Activated CD8-positive, alpha-beta T cell treated with anti-CD3 and anti-CD28 coated beads, Interleukin-2, amount 10 ng/mL, durations not matched to agents 7 days and 5 days (primary cell): ENCODE data around the gene TRPV4. TPM values are rescaled to one million over a fixed set of nuclear protein-coding genes. Genes with fewer than 3 reads are reported as not detected.

Experiments
- ATAC-seq: fragments of 150-1000 bp; cut with Tn5 transposase; one replicate; pipeline ENCODE4 v1.10.0; 2021; ENCODE audit warnings: moderate library complexity
- CTCF ChIA-PET: fragments of 350-600 bp; sonication (Branson Sonifier 250); formaldehyde crosslinking; loops from one replicate; lab custom pipeline; 2021; ENCODE audit warnings: antibody characterized with exemption; lab: Charles Lee
- POLR2A ChIA-PET: fragments of 350-600 bp; sonication (Branson Sonifier 250); formaldehyde crosslinking; loops from one replicate; lab custom pipeline; 2021; ENCODE audit warnings: antibody characterized with exemption; lab: Charles Lee
- DNase-seq: peaks from one replicate; pipeline ENCODE4 v3.0.0-alpha.2; 2020
- H3K27ac Mint-ChIP-seq: one replicate; pipeline ENCODE4 v1.8.0; 2021; ENCODE audit warnings: mild to moderate bottlenecking, mixed read lengths
- H3K27me3 Mint-ChIP-seq: one replicate; pipeline ENCODE4 v1.8.0; 2021; ENCODE audit warnings: low read depth, mixed read lengths
- H3K36me3 Mint-ChIP-seq: one replicate; pipeline ENCODE4 v1.8.0; 2021; ENCODE audit warnings: low read depth, mixed read lengths
- H3K4me1 Mint-ChIP-seq: one replicate; pipeline ENCODE4 v1.8.0; 2021; ENCODE audit warnings: low read depth, mixed read lengths
- H3K4me3 Mint-ChIP-seq: one replicate; pipeline ENCODE4 v1.8.0; 2021; ENCODE audit warnings: mild to moderate bottlenecking, mixed read lengths
- H3K9me3 Mint-ChIP-seq: one replicate; pipeline ENCODE4 v1.8.0; 2022; ENCODE audit warnings: mixed read lengths; ENCODE audit not compliant: insufficient read depth
- total RNA-seq, 2 experiments: library from RNA; stranded (reverse); gene quantifications; one replicate each; pipeline ENCODE4 v1.2.3, GENCODE V29; 2021

The TRPV4 gene
- total RNA-seq, 2 experiments from 2014 or later, result not detected

- POLR2A ChIA-PET, result no interaction called here
- CTCF ChIA-PET, result interaction anchor here (1.2 to 2.4 kb wide), 2 partner anchors 10 to 29 kb away, joined by 3 to 6 read pairs; no protein-coding TSS in a partner anchor
- DNase-seq (no peak), ATAC-seq (no peak)
- H3K36me3 Mint-ChIP-seq, result no peaks in the 10 kb centered on the region
- no peaks in the 10 kb centered on the region for H3K9me3 Mint-ChIP-seq
- H3K27me3 Mint-ChIP-seq, result no peaks in the 10 kb centered on the region
- no peak overlapping the region for H3K27ac Mint-ChIP-seq
- no peak overlapping the region for H3K4me3 Mint-ChIP-seq
- H3K4me1 Mint-ChIP-seq, result no peaks in the 10 kb centered on the region
Observed at GRCh38 chr12:109815757-109816617, 17.2 kb downstream of the TRPV4 start.

- no peak for ATAC-seq
- Mint-ChIP-seq H3K4me1 (no peaks in the 10 kb centered on the region), H3K27me3 (no peaks in the 10 kb centered on the region), H3K36me3 (no peaks in the 10 kb centered on the region), H3K27ac (no peak overlapping the region), H3K9me3 (no peaks in the 10 kb centered on the region), H3K4me3 (no peak overlapping the region)
- POLR2A ChIA-PET, result no interaction called here
- no peak for DNase-seq
- CTCF ChIA-PET, result interaction anchor here (1.2 to 2.4 kb wide), 3 partner anchors 9 to 30 kb away, joined by 3 to 6 read pairs (median 3); no protein-coding TSS in a partner anchor
Observed at GRCh38 chr12:109815225-109815624, 18.0 kb downstream of the TRPV4 start.

GRCh38 chr12:109814600-109815150, 18.5 kb downstream of the TRPV4 start:
- no peaks in the 10 kb centered on the region for H3K36me3 Mint-ChIP-seq
- H3K4me3 Mint-ChIP-seq, result no peak overlapping the region
- ChIA-PET POLR2A (no interaction called here), CTCF (interaction anchor here (1.2 to 2.4 kb wide), 2 partner anchors 9 to 11 kb away, joined by 3 to 6 read pairs; no protein-coding TSS in a partner anchor)
- no peaks in the 10 kb centered on the region for H3K4me1 Mint-ChIP-seq
- no peak overlapping the region for H3K27ac Mint-ChIP-seq
- no peaks in the 10 kb centered on the region for H3K27me3 Mint-ChIP-seq
- ATAC-seq (no peak), DNase-seq (no peak)
- no peaks in the 10 kb centered on the region for H3K9me3 Mint-ChIP-seq

- no peak for DNase-seq
- no peaks in the 10 kb centered on the region for H3K27me3 Mint-ChIP-seq
- no peak for ATAC-seq
- H3K27ac Mint-ChIP-seq, result no peak overlapping the region
- ChIA-PET POLR2A (no interaction called here), CTCF (interaction anchor here (2.4 kb wide), 1 partner anchor 8 kb away, joined by 6 read pairs; no protein-coding TSS in a partner anchor)
- H3K36me3 Mint-ChIP-seq, result no peaks in the 10 kb centered on the region
- H3K9me3 Mint-ChIP-seq, result no peaks in the 10 kb centered on the region
- H3K4me3 Mint-ChIP-seq, result no peak overlapping the region
- H3K4me1 Mint-ChIP-seq, result no peaks in the 10 kb centered on the region
Observed at GRCh38 chr12:109813810-109814416, 19.3 kb downstream of the TRPV4 start.

- no peak for ATAC-seq
- Mint-ChIP-seq H3K27me3 (no peaks in the 10 kb centered on the region), H3K4me3 (no peak overlapping the region), H3K9me3 (no peaks in the 10 kb centered on the region), H3K36me3 (no peaks in the 10 kb centered on the region), H3K27ac (no peak overlapping the region), H3K4me1 (no peaks in the 10 kb centered on the region)
- no peak for DNase-seq
- ChIA-PET POLR2A (no interaction called here), CTCF (interaction anchor here (1.0 kb wide), 1 partner anchor 33 kb away, joined by 4 read pairs; no protein-coding TSS in a partner anchor)
Observed at GRCh38 chr12:109811624-109811995, 21.6 kb downstream of the TRPV4 start.

- ATAC-seq (no peak), DNase-seq (no peak)
- CTCF ChIA-PET, result interaction anchor here (1.0 kb wide), 1 partner anchor 34 kb away, joined by 4 read pairs; no protein-coding TSS in a partner anchor
- Mint-ChIP-seq H3K9me3 (no peaks in the 10 kb centered on the region), H3K27me3 (no peaks in the 10 kb centered on the region), H3K27ac (no peak overlapping the region), H3K4me3 (no peak overlapping the region), H3K36me3 (no peaks in the 10 kb centered on the region), H3K4me1 (no peaks in the 10 kb centered on the region)
- POLR2A ChIA-PET, result no interaction called here
Observed at GRCh38 chr12:109810954-109811623, 22.1 kb downstream of the TRPV4 start.

- H3K36me3 Mint-ChIP-seq, result no peaks in the 10 kb centered on the region
- ATAC-seq (no peak), DNase-seq (no peak)
- H3K27me3 Mint-ChIP-seq, result no peaks in the 10 kb centered on the region
- POLR2A ChIA-PET, result no interaction called here
- H3K27ac Mint-ChIP-seq, result no peak overlapping the region
- no peaks in the 10 kb centered on the region for H3K9me3 Mint-ChIP-seq
- H3K4me1 Mint-ChIP-seq, result no peaks in the 10 kb centered on the region
- CTCF ChIA-PET, result interaction anchor here (1.1 kb wide), 1 partner anchor 36 kb away, joined by 4 read pairs; no protein-coding TSS in a partner anchor
- H3K4me3 Mint-ChIP-seq, result no peak overlapping the region
Observed at GRCh38 chr12:109808876-109809646, 24.1 kb downstream of the TRPV4 start.

GRCh38 chr12:109807954-109808643, 25.1 kb downstream of the TRPV4 start:
- no peak for ATAC-seq
- H3K27ac Mint-ChIP-seq, result no peak overlapping the region
- no peak for DNase-seq
- no peaks in the 10 kb centered on the region for H3K36me3 Mint-ChIP-seq
- H3K4me3 Mint-ChIP-seq, result no peak overlapping the region
- no peaks in the 10 kb centered on the region for H3K27me3 Mint-ChIP-seq
- ChIA-PET POLR2A (no interaction called here), CTCF (interaction anchor here (1.1 kb wide), 1 partner anchor 37 kb away, joined by 4 read pairs; no protein-coding TSS in a partner anchor)
- no peaks in the 10 kb centered on the region for H3K4me1 Mint-ChIP-seq
- H3K9me3 Mint-ChIP-seq, result no peaks in the 10 kb centered on the region

- H3K27ac Mint-ChIP-seq, result no peak overlapping the region
Observed at GRCh38 chr12:109804820-109805761, 28.1 kb downstream of the TRPV4 start.

More at GRCh38 chr12:109804820-109805761, 28.1 kb downstream of the TRPV4 start:
- ATAC-seq (peak; percentile 72), DNase-seq (peak; percentile 70)
- Mint-ChIP-seq H3K27me3 (no peaks in the 10 kb centered on the region), H3K36me3 (no peaks in the 10 kb centered on the region), H3K4me3 (no peak overlapping the region), H3K9me3 (no peaks in the 10 kb centered on the region), H3K4me1 (no peaks in the 10 kb centered on the region)
- ChIA-PET CTCF (interaction anchor here (0.6 to 4.2 kb wide), 28 partner anchors 10 to 416 kb away, joined by 3 to 80 read pairs (median 4); partner anchors contain the start of genes KCTD10 and UBE3B), POLR2A (interaction anchor here (0.9 kb wide), 1 partner anchor 40 kb away, joined by 4 read pairs; no protein-coding TSS in a partner anchor)
